Brain pericyte (primary cell): Measurements from ENCODE around the gene FOXI2.

ENCODE experiments used
- DNase-seq: peaks from one replicate; pipeline ENCODE4 v3.0.0-alpha.2; 2012; ENCODE audit warnings: low read depth, low spot score

FOXI2 gene

GRCh38 chr10:127743205-127743604 lies 6.2 kb downstream of the FOXI2 start:
- no peak for DNase-seq

- DNase-seq = no peak
These were observed 8.0 kb downstream of the FOXI2 start for GRCh38 chr10:127744956-127745355.

- DNase-seq = no peak
These were observed 8.9 kb downstream of the FOXI2 start for GRCh38 chr10:127745861-127746260.

GRCh38 chr10:127755753-127756152 lies 18.8 kb downstream of the FOXI2 start:
- DNase-seq = no peak

- DNase-seq = no peak
These were observed 19.3 kb downstream of the FOXI2 start for GRCh38 chr10:127756264-127756663.

GRCh38 chr10:127757033-127757432 lies 20.0 kb downstream of the FOXI2 start:
- no peak for DNase-seq

GRCh38 chr10:127759276-127759675 lies 22.3 kb downstream of the FOXI2 start:
- no peak for DNase-seq

GRCh38 chr10:127762925-127763324 lies 25.9 kb downstream of the FOXI2 start:
- DNase-seq = no peak

- DNase-seq = no peak
These were observed 38.0 kb downstream of the FOXI2 start for GRCh38 chr10:127774766-127775559.

- no peak for DNase-seq
These were observed 39.8 kb downstream of the FOXI2 start for GRCh38 chr10:127776816-127777215.

GRCh38 chr10:127781412-127781811 lies 44.4 kb downstream of the FOXI2 start:
- DNase-seq = no peak

GRCh38 chr10:127787873-127788272 lies 50.9 kb downstream of the FOXI2 start:
- DNase-seq = no peak

GRCh38 chr10:127790066-127790624 lies 53.2 kb downstream of the FOXI2 start:
- DNase-seq = no peak
